Measurements from ENCODE around the gene TBX4. TPM values are rescaled to one million over a fixed set of nuclear protein-coding genes. Genes with fewer than 3 reads are reported as not detected.

The TBX4 gene
- total and polyA plus RNA-seq, 2 experiments from 2014 or later: not detected

DNA sequence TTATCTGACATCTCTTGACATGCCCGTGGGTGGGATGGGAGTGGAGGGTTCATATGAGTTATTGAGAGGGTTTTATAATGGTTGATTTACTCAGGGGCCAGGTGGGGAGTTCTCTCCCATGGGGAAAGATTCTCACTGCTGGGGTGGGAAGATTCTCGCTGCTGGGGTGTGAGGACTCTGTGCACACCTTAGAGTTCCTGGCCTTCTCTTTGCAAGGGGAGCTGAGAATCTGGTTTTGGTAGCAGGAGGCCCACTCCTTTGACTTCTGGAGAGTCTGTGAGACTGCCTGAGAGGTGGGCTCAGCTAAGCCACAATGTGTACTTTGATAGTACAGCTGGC is 31.5 kb downstream of the TBX4 start:
- H3K36me3 Mint-ChIP-seq (ENCODE audit: low read depth): no peaks in the 10 kb centered on the region
- H3K79me2 ChIP-seq (replicated peaks; ENCODE audit: insufficient read depth): no peaks in the 10 kb centered on the region
- H3K4me2 ChIP-seq: no peak overlapping the region
- DNase-seq (ENCODE audit: low spot score): no peak
- H3K27ac Mint-ChIP-seq: no peak overlapping the region
- no peaks in the 10 kb centered on the region for H3K4me1 ChIP-seq (ENCODE audit: insufficient read depth)
- no peak for ATAC-seq
- H3K27me3 ChIP-seq (ENCODE audit: insufficient read depth): no peaks in the 10 kb centered on the region
- no peaks in the 10 kb centered on the region for H4K20me1 ChIP-seq (replicated peaks; ENCODE audit: insufficient read depth)
- H3K9me2 ChIP-seq (ENCODE audit: insufficient read depth): no peaks in the 10 kb centered on the region
- H3K4me3 ChIP-seq: no peak overlapping the region
- H3K27ac ChIP-seq (ENCODE audit: low read depth): no peak overlapping the region
- no peaks in the 10 kb centered on the region for H3K9me3 Mint-ChIP-seq
- H3K4me1 Mint-ChIP-seq: peaks cover 12% of the 10 kb centered on the region
- H3K4me3 Mint-ChIP-seq: no peak overlapping the region
- H3K36me3 ChIP-seq (ENCODE audit: insufficient read depth): no peaks in the 10 kb centered on the region
- H2AFZ ChIP-seq: no peak overlapping the region
- TF ChIP-seq POLR2AphosphoS5 (IDR thresholded peaks at IDR 0.05; ENCODE audit: low read depth) (no peak), ZNF114 (CRISPR knock-in tag; IDR thresholded peaks at IDR 0.05) (no peak), JUNB (IDR thresholded peaks at IDR 0.05; ENCODE audit: unreplicated experiment) (no peak), EZH2phosphoT487 (IDR thresholded peaks at IDR 0.05; ENCODE audit: unreplicated experiment) (no peak), NANOG (IDR thresholded peaks at IDR 0.05; ENCODE audit: borderline replicate concordance) (no peak), CTCF (conservative IDR thresholded peaks at IDR 0.05; ENCODE audit: low read depth in 2 of 2) (no peak), ETS1 (IDR thresholded peaks at IDR 0.05) (no peak), ZNF331 (CRISPR knock-in tag; IDR thresholded peaks at IDR 0.05; ENCODE audit: low read depth) (no peak), ZNF462 (CRISPR knock-in tag; IDR thresholded peaks at IDR 0.05) (no peak), STAT1 (IDR thresholded peaks at IDR 0.05; ENCODE audit: unreplicated experiment) (no peak), CREB1 (CRISPR knock-in tag; IDR thresholded peaks at IDR 0.05; ENCODE audit: low read depth) (no peak), EZH2 (IDR thresholded peaks at IDR 0.05; ENCODE audit: low read depth, unreplicated experiment) (no peak)
- TF ChIP-seq, protein P1, sequence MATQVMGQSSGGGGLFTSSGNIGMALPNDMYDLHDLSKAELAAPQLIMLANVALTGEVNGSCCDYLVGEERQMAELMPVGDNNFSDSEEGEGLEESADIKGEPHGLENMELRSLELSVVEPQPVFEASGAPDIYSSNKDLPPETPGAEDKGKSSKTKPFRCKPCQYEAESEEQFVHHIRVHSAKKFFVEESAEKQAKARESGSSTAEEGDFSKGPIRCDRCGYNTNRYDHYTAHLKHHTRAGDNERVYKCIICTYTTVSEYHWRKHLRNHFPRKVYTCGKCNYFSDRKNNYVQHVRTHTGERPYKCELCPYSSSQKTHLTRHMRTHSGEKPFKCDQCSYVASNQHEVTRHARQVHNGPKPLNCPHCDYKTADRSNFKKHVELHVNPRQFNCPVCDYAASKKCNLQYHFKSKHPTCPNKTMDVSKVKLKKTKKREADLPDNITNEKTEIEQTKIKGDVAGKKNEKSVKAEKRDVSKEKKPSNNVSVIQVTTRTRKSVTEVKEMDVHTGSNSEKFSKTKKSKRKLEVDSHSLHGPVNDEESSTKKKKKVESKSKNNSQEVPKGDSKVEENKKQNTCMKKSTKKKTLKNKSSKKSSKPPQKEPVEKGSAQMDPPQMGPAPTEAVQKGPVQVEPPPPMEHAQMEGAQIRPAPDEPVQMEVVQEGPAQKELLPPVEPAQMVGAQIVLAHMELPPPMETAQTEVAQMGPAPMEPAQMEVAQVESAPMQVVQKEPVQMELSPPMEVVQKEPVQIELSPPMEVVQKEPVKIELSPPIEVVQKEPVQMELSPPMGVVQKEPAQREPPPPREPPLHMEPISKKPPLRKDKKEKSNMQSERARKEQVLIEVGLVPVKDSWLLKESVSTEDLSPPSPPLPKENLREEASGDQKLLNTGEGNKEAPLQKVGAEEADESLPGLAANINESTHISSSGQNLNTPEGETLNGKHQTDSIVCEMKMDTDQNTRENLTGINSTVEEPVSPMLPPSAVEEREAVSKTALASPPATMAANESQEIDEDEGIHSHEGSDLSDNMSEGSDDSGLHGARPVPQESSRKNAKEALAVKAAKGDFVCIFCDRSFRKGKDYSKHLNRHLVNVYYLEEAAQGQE (IDR thresholded peaks at IDR 0.05; ENCODE audit: unreplicated experiment): no peak
- H3K27me3 Mint-ChIP-seq (ENCODE audit: insufficient read depth, low read depth, poor library complexity): peaks cover 10% of the 10 kb centered on the region
- no peaks in the 10 kb centered on the region for H3F3A ChIP-seq (replicated peaks; ENCODE audit: low read depth)

All from GM23338 (cell line).